Measurements from ENCODE around the gene CUEDC2.

DNA sequence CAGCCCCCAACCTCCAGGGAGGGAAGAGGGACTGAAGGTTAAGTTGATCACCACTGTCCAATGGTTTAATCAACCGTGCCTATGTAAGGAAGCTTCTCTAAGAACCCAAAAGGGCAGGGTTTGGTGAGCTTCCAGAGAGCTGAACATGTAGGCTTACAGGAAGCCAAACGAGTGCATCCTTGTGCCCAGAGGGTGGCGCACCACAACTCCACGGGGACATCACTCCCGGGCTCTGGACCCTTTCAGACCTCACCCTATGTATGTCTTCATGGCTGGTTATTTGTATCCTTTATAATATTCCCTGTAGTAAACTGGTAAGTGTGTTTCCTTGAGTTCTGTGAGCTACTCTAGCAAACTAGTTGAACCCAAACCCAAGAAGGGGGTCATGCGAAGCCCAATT is 48.3 kb downstream of the CUEDC2 start:
- no peak for TF ChIP-seq EZH2 (IDR thresholded peaks at IDR 0.05; ENCODE audit: borderline replicate concordance, control insufficient read depth, low read depth, low read length)
- TF ChIP-seq CTCF (IDR thresholded peaks at IDR 0.05 in 2 of 3, conservative IDR thresholded peaks at IDR 0.05 in 1 of 3; ENCODE audit: control insufficient read depth in 2 of 3, extremely low read depth in 1 of 3, insufficient read depth in 1 of 3, low read depth in 3 of 3, low read length in 3 of 3) = peak in 1 of 3 experiments; percentile 26; a peak in 3 of 6 replicates
- TF ChIP-seq, protein P1, sequence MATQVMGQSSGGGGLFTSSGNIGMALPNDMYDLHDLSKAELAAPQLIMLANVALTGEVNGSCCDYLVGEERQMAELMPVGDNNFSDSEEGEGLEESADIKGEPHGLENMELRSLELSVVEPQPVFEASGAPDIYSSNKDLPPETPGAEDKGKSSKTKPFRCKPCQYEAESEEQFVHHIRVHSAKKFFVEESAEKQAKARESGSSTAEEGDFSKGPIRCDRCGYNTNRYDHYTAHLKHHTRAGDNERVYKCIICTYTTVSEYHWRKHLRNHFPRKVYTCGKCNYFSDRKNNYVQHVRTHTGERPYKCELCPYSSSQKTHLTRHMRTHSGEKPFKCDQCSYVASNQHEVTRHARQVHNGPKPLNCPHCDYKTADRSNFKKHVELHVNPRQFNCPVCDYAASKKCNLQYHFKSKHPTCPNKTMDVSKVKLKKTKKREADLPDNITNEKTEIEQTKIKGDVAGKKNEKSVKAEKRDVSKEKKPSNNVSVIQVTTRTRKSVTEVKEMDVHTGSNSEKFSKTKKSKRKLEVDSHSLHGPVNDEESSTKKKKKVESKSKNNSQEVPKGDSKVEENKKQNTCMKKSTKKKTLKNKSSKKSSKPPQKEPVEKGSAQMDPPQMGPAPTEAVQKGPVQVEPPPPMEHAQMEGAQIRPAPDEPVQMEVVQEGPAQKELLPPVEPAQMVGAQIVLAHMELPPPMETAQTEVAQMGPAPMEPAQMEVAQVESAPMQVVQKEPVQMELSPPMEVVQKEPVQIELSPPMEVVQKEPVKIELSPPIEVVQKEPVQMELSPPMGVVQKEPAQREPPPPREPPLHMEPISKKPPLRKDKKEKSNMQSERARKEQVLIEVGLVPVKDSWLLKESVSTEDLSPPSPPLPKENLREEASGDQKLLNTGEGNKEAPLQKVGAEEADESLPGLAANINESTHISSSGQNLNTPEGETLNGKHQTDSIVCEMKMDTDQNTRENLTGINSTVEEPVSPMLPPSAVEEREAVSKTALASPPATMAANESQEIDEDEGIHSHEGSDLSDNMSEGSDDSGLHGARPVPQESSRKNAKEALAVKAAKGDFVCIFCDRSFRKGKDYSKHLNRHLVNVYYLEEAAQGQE (IDR thresholded peaks at IDR 0.05; ENCODE audit: low read depth, low read length) = no peak
- TF ChIP-seq NBN (IDR thresholded peaks at IDR 0.05) = no peak
- TF ChIP-seq CHD2 (IDR thresholded peaks at IDR 0.05; ENCODE audit: borderline replicate concordance, low read depth, low read length) = no peak
- TF ChIP-seq POU2F2 (IDR thresholded peaks at IDR 0.05; ENCODE audit: borderline replicate concordance, low read depth, low read length) = no peak
- TF ChIP-seq YY1 (IDR thresholded peaks at IDR 0.05; ENCODE audit: low read depth, low read length) = no peak
- no peak for TF ChIP-seq RFX5 (IDR thresholded peaks at IDR 0.05; ENCODE audit: low read depth, low read length)
- TF ChIP-seq PBX3 (IDR thresholded peaks at IDR 0.05; ENCODE audit: insufficient replicate concordance, low read depth, low read length) = no peak
- TF ChIP-seq, protein P2, sequence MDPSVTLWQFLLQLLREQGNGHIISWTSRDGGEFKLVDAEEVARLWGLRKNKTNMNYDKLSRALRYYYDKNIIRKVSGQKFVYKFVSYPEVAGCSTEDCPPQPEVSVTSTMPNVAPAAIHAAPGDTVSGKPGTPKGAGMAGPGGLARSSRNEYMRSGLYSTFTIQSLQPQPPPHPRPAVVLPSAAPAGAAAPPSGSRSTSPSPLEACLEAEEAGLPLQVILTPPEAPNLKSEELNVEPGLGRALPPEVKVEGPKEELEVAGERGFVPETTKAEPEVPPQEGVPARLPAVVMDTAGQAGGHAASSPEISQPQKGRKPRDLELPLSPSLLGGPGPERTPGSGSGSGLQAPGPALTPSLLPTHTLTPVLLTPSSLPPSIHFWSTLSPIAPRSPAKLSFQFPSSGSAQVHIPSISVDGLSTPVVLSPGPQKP (IDR thresholded peaks at IDR 0.05; ENCODE audit: low read depth, low read length) = no peak
- TF ChIP-seq POLR2AphosphoS5 (IDR thresholded peaks at IDR 0.05; ENCODE audit: low read length) = no peak
- TF ChIP-seq POLR2A (IDR thresholded peaks at IDR 0.05; ENCODE audit: low read depth, low read length) = no peak
- TF ChIP-seq EGR1 (IDR thresholded peaks at IDR 0.05; ENCODE audit: borderline replicate concordance in 1 of 2, low read depth in 2 of 2, low read length in 2 of 2) = no peak
